H1 (cell line): ENCODE data around the gene PLCB1. TPM values are rescaled to one million over a fixed set of nuclear protein-coding genes. Genes with fewer than 3 reads are reported as not detected.

Experiments
- JUND ChIP-seq: IDR thresholded peaks from 2 replicates; pipeline ENCODE4 v1.6.1; 2011; ENCODE audit warnings: mild to moderate bottlenecking, improper control_type of control experiment, low read length
- PHF8 ChIP-seq: fragments of 200-600 bp; sonication (generic); conservative IDR thresholded peaks from 2 replicates; pipeline ENCODE4 v1.7.1; 2012; ENCODE audit warnings: low read depth, mild to moderate bottlenecking, inconsistent platforms, low read length, moderate library complexity
- polyA plus RNA-seq, 7 experiments: library from polyadenylated mRNA; depleted of rRNA in 3 of 7; stranded (reverse) in 5 of 7; unstranded in 2 of 7; fragments of >200 nt in 5 of 7; fragments of 200-250 nt in 2 of 7; gene quantifications; 1 replicate in 5 of 7; 2 replicates in 1 of 7; 4 replicates in 1 of 7; pipeline versions ENCODE4 v1.2.1 to v1.2.3, GENCODE V29; 2011 to 2013; ENCODE audit warnings: missing spikeins in 2 of 7, mixed read lengths in 2 of 7
- total RNA-seq: library from RNA; stranded (reverse); fragmentation: NEBNext Ultra II Directional; extraction: Animal tissue kit (Norgen Biotek cat#: 25700); gene quantifications from 2 replicates; pipeline ENCODE4 v1.2.1, GENCODE V29; 2021
- TF ChIP-seq, protein P1 (sequence below): IDR thresholded peaks from 2 replicates; pipeline ENCODE4 v1.6.1; 2011; ENCODE audit warnings: low read depth, mild to moderate bottlenecking, low read length; ENCODE audit not compliant: insufficient read depth

The PLCB1 gene
- total and polyA plus RNA-seq, 2 of the 8 experiments (the other 6 are each of a cell fraction or from before 2014, with no cell fraction given), result 2.6 to 9.1 TPM

GRCh38 chr20:8291873-8292272, 159.8 kb downstream of the PLCB1 start (continued):
- TF ChIP-seq, protein P1, sequence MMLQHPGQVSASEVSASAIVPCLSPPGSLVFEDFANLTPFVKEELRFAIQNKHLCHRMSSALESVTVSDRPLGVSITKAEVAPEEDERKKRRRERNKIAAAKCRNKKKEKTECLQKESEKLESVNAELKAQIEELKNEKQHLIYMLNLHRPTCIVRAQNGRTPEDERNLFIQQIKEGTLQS, result no peak
- TF ChIP-seq PHF8 (no peak), JUND (no peak)
